GM19043 (cell line): ENCODE data around the gene RASL11B.

Experiments
- ATAC-seq: cut with Tn5 transposase; IDR thresholded peaks from one replicate; pipeline ENCODE4 v1.9.1; 2021; ENCODE audit warnings: low read depth; ENCODE audit not compliant: unreplicated experiment

RASL11B gene

DNA sequence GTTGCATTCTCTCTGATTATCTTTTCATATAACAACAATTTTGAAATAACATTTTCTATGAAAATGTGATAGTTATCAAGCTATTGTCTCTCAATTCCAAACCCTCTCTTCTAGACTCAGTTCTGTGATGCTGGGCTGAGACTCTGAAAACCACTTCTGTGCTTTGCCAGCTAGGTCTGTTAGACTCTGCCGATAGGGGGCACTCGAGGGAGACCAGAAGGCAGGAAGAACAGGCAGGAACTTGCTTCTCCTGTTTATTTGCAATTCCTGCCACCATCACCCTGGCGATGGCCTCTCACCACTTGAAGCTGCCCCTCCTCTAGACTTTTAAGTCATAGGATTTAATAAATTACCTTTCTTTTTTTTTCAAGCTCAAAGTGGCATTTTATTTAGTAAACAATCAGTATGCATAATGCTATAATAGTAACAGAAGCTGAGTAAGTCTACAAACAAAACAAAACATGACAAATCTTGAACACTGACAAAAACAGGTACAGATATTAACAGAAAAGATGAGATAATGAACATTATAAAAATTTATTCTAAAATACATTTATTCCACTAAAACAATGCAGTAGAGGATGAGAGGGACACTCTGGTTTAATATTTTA lies 49.7 kb downstream of the RASL11B start:
- peak; percentile 66 for ATAC-seq

DNA sequence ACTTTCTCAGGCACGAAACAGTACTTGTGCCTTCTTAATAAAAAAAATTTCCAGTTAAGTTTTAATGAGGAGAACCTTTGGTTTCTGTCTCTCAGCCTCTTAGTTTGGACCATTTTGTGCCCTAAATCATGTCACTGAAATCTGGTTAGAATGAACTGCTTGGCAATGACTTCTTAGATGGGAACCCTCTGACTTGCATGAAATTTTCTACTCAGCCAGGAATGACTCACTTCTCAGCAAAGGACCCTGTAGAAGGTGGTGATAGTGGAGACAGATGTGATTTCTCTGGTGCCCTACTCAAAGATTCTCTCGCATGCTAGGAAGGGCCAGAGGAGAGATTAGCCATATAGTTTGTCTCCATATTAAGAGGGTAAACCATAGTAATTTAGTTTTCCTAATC lies 50.5 kb downstream of the RASL11B start:
- no peak for ATAC-seq

DNA sequence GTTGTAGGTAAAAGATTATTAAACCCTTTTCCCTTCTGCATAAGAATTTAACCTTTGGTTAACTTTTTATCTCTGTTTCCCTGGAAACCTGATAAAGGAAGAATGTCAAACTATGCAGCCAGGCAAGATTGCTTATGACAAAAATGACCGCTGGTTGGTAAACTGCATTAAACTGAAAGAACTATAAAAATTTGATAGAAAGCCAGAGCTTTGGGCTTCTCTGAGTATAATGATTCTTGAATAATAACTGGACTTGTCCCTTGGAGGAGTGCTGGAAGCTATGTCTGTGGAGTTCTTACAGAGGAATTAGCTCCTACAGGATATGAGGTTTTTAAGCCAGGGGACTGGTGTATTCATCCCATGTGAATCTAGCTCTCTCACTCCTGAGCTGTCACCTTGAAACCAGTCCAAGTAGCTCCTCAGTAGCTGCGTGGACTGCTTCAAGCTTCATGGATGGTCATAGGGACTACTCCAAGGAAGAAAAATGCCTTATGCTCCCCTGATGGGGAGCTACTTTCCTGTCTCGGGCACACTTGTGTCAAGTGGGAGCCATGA lies 52.0 kb downstream of the RASL11B start:
- no peak for ATAC-seq

DNA sequence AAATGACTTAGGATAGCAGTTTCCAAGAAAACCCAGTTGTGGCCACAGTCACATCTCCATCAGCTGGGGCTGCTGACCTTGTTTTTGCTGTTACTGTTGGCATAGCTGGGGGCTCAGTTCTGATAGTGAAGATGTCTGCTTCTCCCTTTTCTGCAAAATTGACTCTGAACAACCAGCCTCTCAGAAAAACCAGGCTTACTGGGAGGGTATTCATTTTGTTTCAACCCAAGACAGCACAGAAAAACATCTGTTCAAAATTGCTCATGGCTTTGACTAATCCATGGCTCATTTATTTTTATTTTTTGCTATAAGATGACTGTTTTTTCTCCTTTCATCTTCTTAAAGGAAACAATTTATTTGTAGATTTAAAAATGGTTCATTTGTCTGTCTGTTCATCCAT lies 53.1 kb downstream of the RASL11B start:
- ATAC-seq: no peak

DNA sequence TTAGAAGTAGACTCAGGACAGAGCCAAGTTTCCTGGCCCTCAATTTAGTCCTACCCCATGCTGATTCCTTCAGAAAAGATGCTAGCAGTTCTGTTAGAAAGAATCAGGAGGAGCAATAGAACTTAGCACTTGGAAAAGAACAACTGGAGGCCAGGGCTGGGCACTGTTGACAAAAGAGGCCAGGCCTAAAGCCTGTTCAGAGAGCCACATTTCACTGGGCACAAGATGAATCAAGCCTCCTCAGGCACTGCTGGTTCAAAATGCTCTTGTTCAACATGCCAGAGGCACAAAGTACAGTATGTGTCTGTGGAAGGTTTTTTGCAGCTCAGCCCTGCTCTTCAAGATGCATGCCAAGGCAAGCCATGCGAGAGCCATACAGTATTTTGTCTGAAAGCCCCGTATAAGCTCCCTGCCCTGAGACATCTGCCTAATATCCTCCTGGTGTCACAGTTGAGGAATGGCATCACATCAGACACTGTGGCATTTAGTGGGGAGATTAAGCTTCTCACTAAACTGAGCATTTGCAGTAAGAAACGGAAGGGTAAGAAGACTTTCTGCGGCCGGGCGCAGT lies 53.7 kb downstream of the RASL11B start:
- no peak for ATAC-seq
